NT2/D1 (cell line): ENCODE data around the gene CCDC194.

Source experiments
- YY1 ChIP-seq: IDR thresholded peaks from 2 replicates; pipeline ENCODE4 v1.6.1; 2011; ENCODE audit not compliant: insufficient read length, insufficient read depth
- ZNF274 ChIP-seq: IDR thresholded peaks from 2 replicates; pipeline ENCODE4 v1.6.1; 2011; ENCODE audit warnings: mild to moderate bottlenecking, low read depth, low read length

DNA sequence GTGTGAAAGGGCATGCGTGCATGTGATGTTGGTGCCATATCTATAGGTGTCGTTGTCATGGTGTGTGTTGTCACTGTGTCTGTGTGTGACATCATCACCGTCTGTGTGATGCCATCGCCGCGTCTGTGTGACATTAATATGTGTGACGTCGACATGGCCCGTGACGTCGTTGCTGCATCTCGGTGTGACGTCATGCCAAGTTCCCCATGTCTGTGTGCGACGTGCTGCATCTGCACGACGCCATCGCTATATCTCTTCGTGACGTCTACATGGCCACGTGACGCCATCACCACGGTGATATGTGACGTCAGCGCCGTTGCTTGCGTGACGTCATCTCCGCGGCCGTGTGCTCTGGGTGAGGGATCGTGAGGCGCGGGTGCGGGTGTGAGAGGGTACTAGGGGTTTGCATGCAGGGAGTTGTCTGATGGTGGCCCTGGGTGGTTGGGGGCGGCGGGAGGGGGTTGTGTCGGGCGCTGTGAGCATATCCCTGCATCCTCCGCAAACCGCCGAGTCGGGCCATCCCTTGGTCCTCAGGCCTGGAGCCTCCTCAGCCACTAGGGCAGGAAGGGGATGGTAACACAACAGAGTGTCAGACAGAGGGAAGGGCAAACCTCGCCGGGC lies 42.1 kb downstream of the CCDC194 start:
- TF ChIP-seq YY1 (no peak), ZNF274 (no peak)
